HCT116 (cell line): ENCODE measurements around the gene TOR1AIP1. TPM values are rescaled to one million over a fixed set of nuclear protein-coding genes. Genes with fewer than 3 reads are reported as not detected.

Experiments used
- ATAC-seq: fragments of 200-7000 bp; cut with Tn5 transposase; 2 replicates; pipeline ENCODE4 v1.9.1; 2020; ENCODE audit warnings: mild to moderate bottlenecking, moderate library complexity
- BruUV-seq: library from RNA; stranded (reverse); fragments of 400-500 nt; replicated peaks from 2 replicates; lab custom pipeline; 2021; lab: Mats Ljungman, UMichigan
- CTCF ChIA-PET: fragments of 300-600 bp; sonication (Branson Sonifier 250); formaldehyde crosslinking; loops from one replicate; lab custom pipeline; 2021; ENCODE audit warnings: antibody characterized with exemption; lab: Charles Lee
- POLR2A ChIA-PET: fragments of 300-600, 350-600 bp; sonication (Branson Sonifier 250); formaldehyde crosslinking; loops from one replicate; lab custom pipeline; 2021; ENCODE audit warnings: antibody characterized with exemption; lab: Charles Lee
- RAD21 ChIA-PET, 2 experiments: fragments of 300-600 bp; sonication (Branson Sonifier 250); formaldehyde crosslinking; loops; one replicate each; lab custom pipeline; 2023; ENCODE audit warnings: low total read pairs in 2 of 2; ENCODE audit not compliant: uncharacterized antibody in 2 of 2, unreplicated experiment in 2 of 2, low non-redundant PET in 1 of 2; lab: Charles Lee
- DNase-seq: peaks from one replicate; pipeline ENCODE4 v3.0.0-alpha.2; 2010; ENCODE audit warnings: low read depth, low spot score
- H2AFZ ChIP-seq: fragments of 200-600 bp; shearing (Covaris generic), sonication (generic); 2 replicates; pipeline ENCODE4 v1.6.1; 2017; ENCODE audit warnings: low read depth, mixed run types, mixed read lengths, antibody characterized with exemption, low read length; ENCODE audit not compliant: poor library complexity, severe bottlenecking
- H3K27ac ChIP-seq: 2 replicates; pipeline ENCODE4 v1.5.1; 2012; ENCODE audit warnings: low read depth, low read length
- H3K27me3 ChIP-seq: fragments of 200-600 bp; sonication (generic); 2 replicates; pipeline ENCODE4 v1.6.1; 2016; ENCODE audit warnings: mixed run types, low read length, mixed read lengths; ENCODE audit not compliant: insufficient read depth
- H3K36me3 ChIP-seq, 2 experiments: fragments of 200-500 bp in 1 of 2; fragments of 200-600 bp in 1 of 2; sonication (Bioruptor generic) in 1 of 2; sonication (generic) in 1 of 2; 2 replicates each; pipeline versions ENCODE4 v1.5.1 to v1.6.1; 2014 to 2016; ENCODE audit warnings: low read length in 2 of 2, inconsistent platforms in 1 of 2, mixed read lengths in 1 of 2, mixed run types in 1 of 2; ENCODE audit not compliant: insufficient read depth in 2 of 2, control insufficient read depth in 1 of 2
- H3K4me1 ChIP-seq, 2 experiments: fragments of 200-600 bp in 1 of 2; sonication (generic) in 1 of 2; 2 replicates each; pipeline versions ENCODE4 v1.5.1 to v1.6.1; 2012 to 2017; ENCODE audit warnings: low read length in 2 of 2, inconsistent platforms in 1 of 2, mild to moderate bottlenecking in 1 of 2, mixed read lengths in 1 of 2, mixed run types in 1 of 2, moderate library complexity in 1 of 2; ENCODE audit not compliant: insufficient read depth in 2 of 2, control insufficient read depth in 1 of 2
- H3K4me2 ChIP-seq: fragments of 200-600 bp; sonication (generic); 2 replicates; pipeline ENCODE4 v1.6.1; 2017; ENCODE audit warnings: mixed run types, low read length, mixed read lengths
- H3K4me3 ChIP-seq, 2 experiments: fragments of 200-600 bp in 1 of 2; sonication (generic) in 1 of 2; replicated peaks in 1 of 2; 2 replicates each; pipeline ENCODE4 v1.5.1; 2011 to 2016; ENCODE audit warnings: low read length in 2 of 2, control low read depth in 1 of 2, low read depth in 1 of 2, mild to moderate bottlenecking in 1 of 2, mixed read lengths in 1 of 2, mixed run types in 1 of 2
- H3K79me2 ChIP-seq: fragments of 200-600 bp; sonication (generic); 2 replicates; pipeline ENCODE4 v1.6.1; 2017; ENCODE audit warnings: mild to moderate bottlenecking, mixed run types, low read length, moderate library complexity, mixed read lengths; ENCODE audit not compliant: insufficient read depth
- H3K9ac ChIP-seq: fragments of 200-600 bp; sonication (generic); 2 replicates; pipeline ENCODE4 v1.6.1; 2016; ENCODE audit warnings: low read length, mixed read lengths
- H3K9me2 ChIP-seq: fragments of 200-600 bp; sonication (generic), shearing (Covaris generic); 2 replicates; pipeline ENCODE4 v1.6.1; 2017; ENCODE audit warnings: mixed run types, mild to moderate bottlenecking, moderate library complexity; ENCODE audit not compliant: insufficient read depth
- H3K9me3 ChIP-seq, 2 experiments: fragments of 200-500 bp in 1 of 2; fragments of 200-600 bp in 1 of 2; sonication (Bioruptor generic) in 1 of 2; sonication (generic) in 1 of 2; 2 replicates each; pipeline ENCODE4 v1.6.1; 2014 to 2017; ENCODE audit warnings: low read length in 2 of 2, mixed read lengths in 2 of 2, inconsistent platforms in 1 of 2, low read depth in 1 of 2, mild to moderate bottlenecking in 1 of 2, mixed run types in 1 of 2, moderate library complexity in 1 of 2; ENCODE audit not compliant: control insufficient read depth in 1 of 2, insufficient read depth in 1 of 2
- H4K20me1 ChIP-seq: fragments of 200-600 bp; sonication (generic), shearing (Covaris generic); 2 replicates; pipeline ENCODE4 v1.6.1; 2017; ENCODE audit warnings: mixed run types, mild to moderate bottlenecking, moderate library complexity; ENCODE audit not compliant: insufficient read depth
- ATF3 ChIP-seq: IDR thresholded peaks from 2 replicates; pipeline ENCODE4 v1.6.1; 2012
- CEBPB ChIP-seq: IDR thresholded peaks from 2 replicates; pipeline ENCODE4 v1.6.1; 2012; ENCODE audit warnings: low read depth
- CTCF ChIP-seq, 3 experiments: fragments of 200-600 bp in 1 of 3; sonication (generic) in 1 of 3; IDR thresholded peaks in 2 of 3; conservative IDR thresholded peaks in 1 of 3; 2 replicates each; pipeline ENCODE4 v1.5.1; 2012 to 2017; ENCODE audit warnings: low read depth in 2 of 3, low read length in 2 of 3, antibody characterized with exemption in 1 of 3, borderline replicate concordance in 1 of 3, control low read depth in 1 of 3, mild to moderate bottlenecking in 1 of 3, mixed read lengths in 1 of 3, mixed run types in 1 of 3, moderate library complexity in 1 of 3; ENCODE audit not compliant: insufficient read depth in 1 of 3
- ELF1 ChIP-seq: IDR thresholded peaks from 2 replicates; pipeline ENCODE4 v1.6.1; 2012; ENCODE audit warnings: low read depth, borderline replicate concordance
- EZH2 ChIP-seq: fragments of 200-600 bp; sonication (generic); IDR thresholded peaks from 2 replicates; pipeline ENCODE4 v1.6.1; 2017; ENCODE audit warnings: antibody characterized with exemption, mixed run types
- EZH2phosphoT487 ChIP-seq: fragments of 200-600 bp; IDR thresholded peaks from 2 replicates; pipeline ENCODE4 v1.6.1; 2018; ENCODE audit warnings: antibody characterized with exemption, borderline replicate concordance
- POLR2A ChIP-seq: IDR thresholded peaks from 2 replicates; pipeline ENCODE4 v1.7.0; 2011; ENCODE audit warnings: borderline replicate concordance; ENCODE audit not compliant: insufficient read depth, insufficient read length; ENCODE audit errors: extremely low read depth
- POLR2AphosphoS5 ChIP-seq: IDR thresholded peaks from 2 replicates; pipeline ENCODE4 v1.6.1; 2011; ENCODE audit warnings: mild to moderate bottlenecking, low read depth, low read length, moderate library complexity
- REST ChIP-seq: IDR thresholded peaks from 2 replicates; pipeline ENCODE4 v1.6.1; 2012; ENCODE audit warnings: low read depth
- SIN3A ChIP-seq: IDR thresholded peaks from 2 replicates; pipeline ENCODE4 v1.6.1; 2012; ENCODE audit warnings: low read depth
- ZFX ChIP-seq: fragments of 450-650 bp; IDR thresholded peaks from 2 replicates; pipeline ENCODE4 v1.6.1; 2017
- ZNF274 ChIP-seq: fragments of 200-500 bp; sonication (Bioruptor generic); IDR thresholded peaks from 2 replicates; pipeline ENCODE4 v1.6.1; 2014; ENCODE audit warnings: mild to moderate bottlenecking, low read depth, low read length, inconsistent platforms
- intact Hi-C: fragments of 100-400 bp; cut with micrococcal nuclease; formaldehyde crosslinking; loops from 2 replicates; pipeline ENCODE4 v1.10.0; 2022
- total RNA-seq: library from RNA; stranded (reverse); gene quantifications from one replicate; pipeline ENCODE4 v1.2.1, GENCODE V29; 2021; ENCODE audit not compliant: unreplicated experiment

TOR1AIP1 gene
- total RNA-seq, 1 experiment from 2014 or later = 30.5 TPM

- Histone ChIP-seq H3K4me3 (no peak overlapping the region), H3K27me3 (no peaks in the 10 kb centered on the region), H3K27ac (no peak overlapping the region), H3K79me2 (no peaks in the 10 kb centered on the region), H3K4me2 (no peak overlapping the region), H2AFZ (no peak overlapping the region), H3K9me3 (no peaks in the 10 kb centered on the region), H4K20me1 (no peaks in the 10 kb centered on the region), H3K4me1 (no peaks in the 10 kb centered on the region), H3K9me2 (no peaks in the 10 kb centered on the region), H3K9ac (no peak overlapping the region), H3K36me3 (no peaks in the 10 kb centered on the region)
- POLR2A ChIA-PET = no interaction called here
- RAD21 ChIA-PET = no interaction called here
- intact Hi-C loops = no loop called here
- no peak for ATAC-seq
- no peak for DNase-seq
- CTCF ChIA-PET = no interaction called here
- BruUV-seq = no TSS peak
- TF ChIP-seq EZH2phosphoT487 (no peak), ELF1 (no peak), CEBPB (no peak)
These were observed 44.1 kb downstream of the TOR1AIP1 start for GRCh38 chr1:179925922-179926849.

GRCh38 chr1:179926850-179927205 is 44.7 kb downstream of the TOR1AIP1 start:
- H3K4me2 ChIP-seq = no peak overlapping the region
- intact Hi-C loops = no loop called here
- H3K4me3 ChIP-seq = no peak overlapping the region
- H4K20me1 ChIP-seq = no peaks in the 10 kb centered on the region
- TF ChIP-seq ZFX (no peak), ZNF274 (no peak), SIN3A (no peak), CEBPB (no peak), EZH2 (no peak), ATF3 (no peak), ELF1 (no peak), REST (no peak), CTCF (IDR thresholded peaks at IDR 0.05 in 2 of 3, conservative IDR thresholded peaks at IDR 0.05 in 1 of 3; ENCODE audit: borderline replicate concordance in 1 of 3, insufficient read depth in 1 of 3, low read depth in 2 of 3, low read length in 2 of 3) (no peak), EZH2phosphoT487 (no peak), POLR2AphosphoS5 (no peak), POLR2A (no peak)
- TF ChIP-seq, all 23 proteins: peak for 0
- Histone ChIP-seq H3K9ac (no peak overlapping the region), H2AFZ (no peak overlapping the region), H3K4me1 (no peaks in the 10 kb centered on the region), H3K9me3 (no peaks in the 10 kb centered on the region), H3K27me3 (no peaks in the 10 kb centered on the region), H3K79me2 (no peaks in the 10 kb centered on the region), H3K9me2 (no peaks in the 10 kb centered on the region), H3K36me3 (no peaks in the 10 kb centered on the region), H3K27ac (no peak overlapping the region)
- ChIA-PET POLR2A (no interaction called here), CTCF (no interaction called here), RAD21 (no interaction called here)
- BruUV-seq = no TSS peak
- DNase-seq (no peak), ATAC-seq (no peak)
